IPS-NIHi7 (cell line): ENCODE results near the gene POU2AF1.

Experiments
- DNase-seq: peaks from one replicate; pipeline ENCODE4 v3.0.0; 2012; ENCODE audit warnings: mixed read lengths; ENCODE audit errors: extremely low spot score

POU2AF1 gene

GRCh38 chr11:111378861-111379601 is at the start of gene POU2AF1:
POU2AF1 (minus strand) TSS chr11:111379275; CDS start chr11:111379177, 98 bp downstream.
- no peak for DNase-seq

- DNase-seq: no peak
Observed at GRCh38 chr11:111428113-111428876, 49.2 kb upstream of the POU2AF1 start.

- DNase-seq: no peak
Observed at GRCh38 chr11:111427471-111427912, 48.4 kb upstream of the POU2AF1 start.

GRCh38 chr11:111426617-111427016 is 47.5 kb upstream of the POU2AF1 start:
- DNase-seq: no peak

GRCh38 chr11:111423250-111423615 is 44.2 kb upstream of the POU2AF1 start:
- no peak for DNase-seq

GRCh38 chr11:111422494-111423249 is 43.6 kb upstream of the POU2AF1 start:
- DNase-seq: peak; percentile 86

GRCh38 chr11:111421251-111421650 is 42.2 kb upstream of the POU2AF1 start:
- DNase-seq: no peak

- no peak for DNase-seq
Observed at GRCh38 chr11:111419641-111420327, 40.7 kb upstream of the POU2AF1 start.

- DNase-seq: no peak
Observed at GRCh38 chr11:111419181-111419580, 40.1 kb upstream of the POU2AF1 start.

GRCh38 chr11:111418436-111418787 is 39.3 kb upstream of the POU2AF1 start:
- no peak for DNase-seq

GRCh38 chr11:111417766-111418435 is 38.8 kb upstream of the POU2AF1 start:
- DNase-seq: no peak

- DNase-seq: no peak
Observed at GRCh38 chr11:111417011-111417765, 38.1 kb upstream of the POU2AF1 start.

- DNase-seq: no peak
Observed at GRCh38 chr11:111416231-111416960, 37.3 kb upstream of the POU2AF1 start.

GRCh38 chr11:111414936-111415335 is 35.9 kb upstream of the POU2AF1 start:
- no peak for DNase-seq

GRCh38 chr11:111414267-111414931 is 35.3 kb upstream of the POU2AF1 start:
- no peak for DNase-seq

- no peak for DNase-seq
Observed at GRCh38 chr11:111413849-111414248, 34.8 kb upstream of the POU2AF1 start.

- no peak for DNase-seq
Observed at GRCh38 chr11:111412293-111412692, 33.2 kb upstream of the POU2AF1 start.

GRCh38 chr11:111411456-111411855 is 32.4 kb upstream of the POU2AF1 start:
- DNase-seq: no peak

GRCh38 chr11:111410951-111411350 is 31.9 kb upstream of the POU2AF1 start:
- no peak for DNase-seq
